ENCODE measurements around the gene CDH22.

CDH22 gene

GRCh38 chr20:46284040-46284427 lies 24.3 kb downstream of the CDH22 start:
- no peaks in the 10 kb centered on the region for H3K4me1 ChIP-seq (ENCODE audit: control insufficient read depth, low read depth, low read length)
- H2BK5ac ChIP-seq (ENCODE audit: low read length), result no peak overlapping the region
- no peak overlapping the region for H3K18ac ChIP-seq (ENCODE audit: low read length)
- H4K8ac ChIP-seq (ENCODE audit: low read depth, low read length), result no peak overlapping the region
- no peak overlapping the region for H3K27ac ChIP-seq (ENCODE audit: low read depth, low read length)
- H3K4me2 ChIP-seq (ENCODE audit: low read length), result no peak overlapping the region
- no peaks in the 10 kb centered on the region for H3K36me3 ChIP-seq (ENCODE audit: control insufficient read depth, insufficient read depth, low read length)
- H3K79me2 ChIP-seq (ENCODE audit: control insufficient read depth, insufficient read depth, low read length), result no peaks in the 10 kb centered on the region
- no peaks in the 10 kb centered on the region for H3K79me1 ChIP-seq (ENCODE audit: low read length)
- H3K23ac ChIP-seq (ENCODE audit: low read length), result no peak overlapping the region
- H3K4ac ChIP-seq (ENCODE audit: low read depth, low read length), result no peak overlapping the region
- H2BK120ac ChIP-seq (ENCODE audit: low read depth, low read length), result no peak overlapping the region
- H2BK15ac ChIP-seq (replicated peaks; ENCODE audit: low read depth), result no peak overlapping the region
- H3K56ac ChIP-seq (ENCODE audit: low read length), result no peak overlapping the region
- DNase-seq, result no peak
- no peak overlapping the region for H2AK5ac ChIP-seq (ENCODE audit: low read length)
- H3K4me3 ChIP-seq (ENCODE audit: low read length), result no peak overlapping the region
- WGBS (ENCODE audit: extremely low coverage, insufficient coverage, low lambda C conversion rate), result no CpG with 5 or more reads among the region's 7 CpGs
- no peak overlapping the region for H4K5ac ChIP-seq (ENCODE audit: low read length)
- no peak overlapping the region for H3K9ac ChIP-seq (ENCODE audit: low read length)
- H3K27me3 ChIP-seq (ENCODE audit: insufficient read depth, low read length, poor library complexity), result no peaks in the 10 kb centered on the region

- no peaks in the 10 kb centered on the region for H3K36me3 ChIP-seq (ENCODE audit: control insufficient read depth, insufficient read depth, low read length)
- H3K56ac ChIP-seq (ENCODE audit: low read length), result peak overlapping the region; percentile 20
- no peak overlapping the region for H2BK120ac ChIP-seq (ENCODE audit: low read depth, low read length)
- H2BK15ac ChIP-seq (replicated peaks; ENCODE audit: low read depth), result no peak overlapping the region
- no peak overlapping the region for H3K27ac ChIP-seq (ENCODE audit: low read depth, low read length)
- no peak overlapping the region for H4K5ac ChIP-seq (ENCODE audit: low read length)
- H2BK5ac ChIP-seq (ENCODE audit: low read length), result no peak overlapping the region
- no peak overlapping the region for H2AK5ac ChIP-seq (ENCODE audit: low read length)
- DNase-seq, result no peak
- no peaks in the 10 kb centered on the region for H3K27me3 ChIP-seq (ENCODE audit: insufficient read depth, low read length, poor library complexity)
- H3K4me1 ChIP-seq (ENCODE audit: control insufficient read depth, low read depth, low read length), result no peaks in the 10 kb centered on the region
- no peak overlapping the region for H3K18ac ChIP-seq (ENCODE audit: low read length)
- H3K79me2 ChIP-seq (ENCODE audit: control insufficient read depth, insufficient read depth, low read length), result no peaks in the 10 kb centered on the region
- H3K79me1 ChIP-seq (ENCODE audit: low read length), result no peaks in the 10 kb centered on the region
- no peak overlapping the region for H3K9ac ChIP-seq (ENCODE audit: low read length)
- whole genome bisulfite sequencing (ENCODE audit: extremely low coverage, insufficient coverage, low lambda C conversion rate), result no CpG with 5 or more reads among the region's 12 CpGs
- H3K4me2 ChIP-seq (ENCODE audit: low read length), result no peak overlapping the region
- H4K8ac ChIP-seq (ENCODE audit: low read depth, low read length), result no peak overlapping the region
- no peak overlapping the region for H3K23ac ChIP-seq (ENCODE audit: low read length)
- H3K4ac ChIP-seq (ENCODE audit: low read depth, low read length), result no peak overlapping the region
- no peak overlapping the region for H3K4me3 ChIP-seq (ENCODE audit: low read length)
These were observed 24.8 kb downstream of the CDH22 start for GRCh38 chr20:46283426-46284039.

- no CpG with 5 or more reads among the region's 11 CpGs for WGBS (ENCODE audit: extremely low coverage, insufficient coverage, low lambda C conversion rate)
- Histone ChIP-seq H3K23ac (ENCODE audit: low read length) (no peak overlapping the region), H3K36me3 (ENCODE audit: control insufficient read depth, insufficient read depth, low read length) (no peaks in the 10 kb centered on the region), H4K8ac (ENCODE audit: low read depth, low read length) (no peak overlapping the region), H3K79me2 (ENCODE audit: control insufficient read depth, insufficient read depth, low read length) (no peaks in the 10 kb centered on the region), H2AK5ac (ENCODE audit: low read length) (no peak overlapping the region), H3K27me3 (ENCODE audit: insufficient read depth, low read length, poor library complexity) (no peaks in the 10 kb centered on the region), H3K18ac (ENCODE audit: low read length) (no peak overlapping the region), H3K4me3 (ENCODE audit: low read length) (no peak overlapping the region), H2BK5ac (ENCODE audit: low read length) (no peak overlapping the region), H4K5ac (ENCODE audit: low read length) (no peak overlapping the region), H2BK120ac (ENCODE audit: low read depth, low read length) (no peak overlapping the region), H3K4me2 (ENCODE audit: low read length) (no peak overlapping the region), H3K4me1 (ENCODE audit: control insufficient read depth, low read depth, low read length) (no peaks in the 10 kb centered on the region), H2BK15ac (replicated peaks; ENCODE audit: low read depth) (no peak overlapping the region), H3K79me1 (ENCODE audit: low read length) (no peaks in the 10 kb centered on the region), H3K56ac (ENCODE audit: low read length) (no peak overlapping the region), H3K27ac (ENCODE audit: low read depth, low read length) (no peak overlapping the region), H3K9ac (ENCODE audit: low read length) (no peak overlapping the region), H3K4ac (ENCODE audit: low read depth, low read length) (no peak overlapping the region)
- DNase-seq, result no peak
These were observed 25.6 kb downstream of the CDH22 start for GRCh38 chr20:46282669-46283068.

GRCh38 chr20:46279103-46279502 lies 29.2 kb downstream of the CDH22 start:
- no peak overlapping the region for H2BK15ac ChIP-seq (replicated peaks; ENCODE audit: low read depth)
- DNase-seq, result no peak
- no peak overlapping the region for H2BK5ac ChIP-seq (ENCODE audit: low read length)
- no peak overlapping the region for H4K5ac ChIP-seq (ENCODE audit: low read length)
- H2BK120ac ChIP-seq (ENCODE audit: low read depth, low read length), result no peak overlapping the region
- no peak overlapping the region for H3K23ac ChIP-seq (ENCODE audit: low read length)
- H3K4me2 ChIP-seq (ENCODE audit: low read length), result no peak overlapping the region
- H3K18ac ChIP-seq (ENCODE audit: low read length), result no peak overlapping the region
- H3K9ac ChIP-seq (ENCODE audit: low read length), result no peak overlapping the region
- no peaks in the 10 kb centered on the region for H3K4me1 ChIP-seq (ENCODE audit: control insufficient read depth, low read depth, low read length)
- no peak overlapping the region for H3K4me3 ChIP-seq (ENCODE audit: low read length)
- no peak overlapping the region for H3K56ac ChIP-seq (ENCODE audit: low read length)
- H3K4ac ChIP-seq (ENCODE audit: low read depth, low read length), result no peak overlapping the region
- H3K36me3 ChIP-seq (ENCODE audit: control insufficient read depth, insufficient read depth, low read length), result no peaks in the 10 kb centered on the region
- H3K27ac ChIP-seq (ENCODE audit: low read depth, low read length), result no peak overlapping the region
- no peaks in the 10 kb centered on the region for H3K79me1 ChIP-seq (ENCODE audit: low read length)
- H3K79me2 ChIP-seq (ENCODE audit: control insufficient read depth, insufficient read depth, low read length), result no peaks in the 10 kb centered on the region
- H3K27me3 ChIP-seq (ENCODE audit: insufficient read depth, low read length, poor library complexity), result no peaks in the 10 kb centered on the region
- H2AK5ac ChIP-seq (ENCODE audit: low read length), result no peak overlapping the region
- WGBS (ENCODE audit: extremely low coverage, insufficient coverage, low lambda C conversion rate), result no CpG with 5 or more reads among the region's 10 CpGs
- H4K8ac ChIP-seq (ENCODE audit: low read depth, low read length), result no peak overlapping the region

GRCh38 chr20:46277602-46278001 lies 30.7 kb downstream of the CDH22 start:
- Histone ChIP-seq H3K4me1 (ENCODE audit: control insufficient read depth, low read depth, low read length) (no peaks in the 10 kb centered on the region), H3K27ac (ENCODE audit: low read depth, low read length) (no peak overlapping the region), H3K79me1 (ENCODE audit: low read length) (no peaks in the 10 kb centered on the region), H3K4me2 (ENCODE audit: low read length) (no peak overlapping the region), H4K5ac (ENCODE audit: low read length) (no peak overlapping the region), H3K18ac (ENCODE audit: low read length) (no peak overlapping the region), H3K36me3 (ENCODE audit: control insufficient read depth, insufficient read depth, low read length) (no peaks in the 10 kb centered on the region), H3K23ac (ENCODE audit: low read length) (no peak overlapping the region), H3K4me3 (ENCODE audit: low read length) (no peak overlapping the region), H3K79me2 (ENCODE audit: control insufficient read depth, insufficient read depth, low read length) (no peaks in the 10 kb centered on the region), H2BK120ac (ENCODE audit: low read depth, low read length) (no peak overlapping the region), H4K8ac (ENCODE audit: low read depth, low read length) (no peak overlapping the region), H3K56ac (ENCODE audit: low read length) (no peak overlapping the region), H2BK5ac (ENCODE audit: low read length) (no peak overlapping the region), H3K9ac (ENCODE audit: low read length) (no peak overlapping the region), H3K4ac (ENCODE audit: low read depth, low read length) (no peak overlapping the region), H2AK5ac (ENCODE audit: low read length) (no peak overlapping the region), H3K27me3 (ENCODE audit: insufficient read depth, low read length, poor library complexity) (no peaks in the 10 kb centered on the region), H2BK15ac (replicated peaks; ENCODE audit: low read depth) (no peak overlapping the region)
- no peak for DNase-seq
- no CpG with 5 or more reads among the region's 8 CpGs for WGBS (ENCODE audit: extremely low coverage, insufficient coverage, low lambda C conversion rate)

GRCh38 chr20:46276531-46276930 lies 31.8 kb downstream of the CDH22 start:
- no peak overlapping the region for H3K4me3 ChIP-seq (ENCODE audit: low read length)
- H3K36me3 ChIP-seq (ENCODE audit: control insufficient read depth, insufficient read depth, low read length), result no peaks in the 10 kb centered on the region
- H2BK120ac ChIP-seq (ENCODE audit: low read depth, low read length), result no peak overlapping the region
- H2AK5ac ChIP-seq (ENCODE audit: low read length), result no peak overlapping the region
- DNase-seq, result no peak
- H2BK15ac ChIP-seq (replicated peaks; ENCODE audit: low read depth), result no peak overlapping the region
- H3K4me2 ChIP-seq (ENCODE audit: low read length), result no peak overlapping the region
- H4K5ac ChIP-seq (ENCODE audit: low read length), result no peak overlapping the region
- no peak overlapping the region for H3K27ac ChIP-seq (ENCODE audit: low read depth, low read length)
- no peak overlapping the region for H3K23ac ChIP-seq (ENCODE audit: low read length)
- H3K18ac ChIP-seq (ENCODE audit: low read length), result no peak overlapping the region
- no CpG with 5 or more reads among the region's 4 CpGs for whole genome bisulfite sequencing (ENCODE audit: extremely low coverage, insufficient coverage, low lambda C conversion rate)
- no peak overlapping the region for H4K8ac ChIP-seq (ENCODE audit: low read depth, low read length)
- no peaks in the 10 kb centered on the region for H3K79me2 ChIP-seq (ENCODE audit: control insufficient read depth, insufficient read depth, low read length)
- no peak overlapping the region for H3K56ac ChIP-seq (ENCODE audit: low read length)
- no peak overlapping the region for H2BK5ac ChIP-seq (ENCODE audit: low read length)
- H3K9ac ChIP-seq (ENCODE audit: low read length), result no peak overlapping the region
- no peak overlapping the region for H3K4ac ChIP-seq (ENCODE audit: low read depth, low read length)
- H3K27me3 ChIP-seq (ENCODE audit: insufficient read depth, low read length, poor library complexity), result no peaks in the 10 kb centered on the region
- no peaks in the 10 kb centered on the region for H3K4me1 ChIP-seq (ENCODE audit: control insufficient read depth, low read depth, low read length)
- H3K79me1 ChIP-seq (ENCODE audit: low read length), result no peaks in the 10 kb centered on the region
